GM21576 (cell line): Measurements from ENCODE around the gene PHLDA1.

Experiments used
- ATAC-seq: cut with Tn5 transposase; IDR thresholded peaks from one replicate; pipeline ENCODE4 v1.9.1; 2021; ENCODE audit warnings: mild to moderate bottlenecking, moderate library complexity; ENCODE audit not compliant: unreplicated experiment

Gene PHLDA1

DNA sequence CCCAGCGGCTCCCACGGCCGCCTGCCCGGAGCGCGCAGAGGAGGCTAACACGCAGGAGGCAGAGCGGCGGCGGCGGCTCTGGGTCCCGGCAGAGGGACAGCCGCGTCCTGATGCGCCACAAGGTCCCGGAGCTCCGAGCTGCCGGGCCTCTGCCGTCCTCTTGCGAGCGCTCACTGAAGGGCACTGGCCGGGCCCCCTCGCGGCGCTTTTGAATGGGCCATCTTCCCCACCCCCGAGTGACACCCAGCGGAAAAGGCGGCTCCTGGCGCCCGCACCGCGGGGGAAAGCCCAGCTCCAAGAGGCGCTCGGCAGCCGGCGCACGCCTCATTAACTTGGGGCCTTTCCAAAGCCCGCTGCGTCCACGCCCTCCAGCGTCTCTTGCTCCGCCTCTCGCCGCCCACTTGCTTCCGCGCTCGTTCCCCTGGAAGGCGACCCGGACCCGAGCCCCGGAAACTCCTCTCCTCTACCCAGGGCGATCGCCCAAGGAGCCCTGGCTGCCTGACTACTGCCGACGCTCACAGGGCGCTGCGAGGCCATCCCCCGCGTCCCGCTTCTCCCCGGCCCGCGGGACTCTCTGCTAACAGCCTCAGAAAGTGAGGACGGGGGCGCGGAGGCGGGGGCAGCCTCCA, at the start of gene PHLDA1:
Gene PHLDA1 (minus strand): TSS at position 363 of the 629 bp plus-strand sequence.
- ATAC-seq, result peak; percentile 83

- ATAC-seq, result no peak
Measured at GRCh38 chr12:76080729-76081415, 49.3 kb upstream of the PHLDA1 start.

- no peak for ATAC-seq
Measured at GRCh38 chr12:76080017-76080728, 48.6 kb upstream of the PHLDA1 start.

GRCh38 chr12:76078748-76079147, 47.2 kb upstream of the PHLDA1 start:
- ATAC-seq, result no peak

GRCh38 chr12:76075448-76075847, 43.9 kb upstream of the PHLDA1 start:
- no peak for ATAC-seq

DNA sequence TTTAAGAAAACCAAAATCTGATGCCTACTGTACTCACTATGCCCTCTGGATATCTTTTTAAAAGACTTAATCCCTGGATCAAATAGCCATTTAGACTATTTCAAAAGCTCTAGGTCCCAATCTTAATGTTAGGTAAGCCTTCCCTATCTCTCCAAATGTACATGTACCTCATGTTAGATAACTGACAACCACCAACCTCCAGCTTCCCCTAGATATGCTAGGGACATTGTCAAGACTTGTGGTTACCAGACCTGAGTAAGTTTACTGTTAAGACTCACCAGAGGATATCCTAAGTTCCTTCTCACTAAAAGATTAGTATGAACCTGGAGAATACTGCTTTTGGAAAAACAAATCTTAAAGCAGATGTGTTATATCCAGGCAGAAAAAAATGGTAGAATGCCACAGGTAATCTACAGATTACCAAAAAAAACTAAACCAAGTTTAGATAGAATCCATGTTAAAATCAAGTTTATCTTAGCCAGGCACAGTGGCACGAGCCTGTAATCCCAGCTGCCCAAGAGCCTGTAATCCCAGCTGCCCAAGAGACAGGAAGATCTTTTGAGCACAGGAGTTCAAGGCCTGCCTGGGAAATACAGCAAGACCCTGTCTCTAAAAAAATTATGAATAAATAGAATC, 43.2 kb upstream of the PHLDA1 start:
- no peak for ATAC-seq

- no peak for ATAC-seq
Measured at GRCh38 chr12:76073561-76073960, 42.0 kb upstream of the PHLDA1 start.

GRCh38 chr12:76072568-76072967, 41.0 kb upstream of the PHLDA1 start:
- ATAC-seq, result no peak

GRCh38 chr12:76069339-76069738, 37.8 kb upstream of the PHLDA1 start:
- no peak for ATAC-seq

DNA sequence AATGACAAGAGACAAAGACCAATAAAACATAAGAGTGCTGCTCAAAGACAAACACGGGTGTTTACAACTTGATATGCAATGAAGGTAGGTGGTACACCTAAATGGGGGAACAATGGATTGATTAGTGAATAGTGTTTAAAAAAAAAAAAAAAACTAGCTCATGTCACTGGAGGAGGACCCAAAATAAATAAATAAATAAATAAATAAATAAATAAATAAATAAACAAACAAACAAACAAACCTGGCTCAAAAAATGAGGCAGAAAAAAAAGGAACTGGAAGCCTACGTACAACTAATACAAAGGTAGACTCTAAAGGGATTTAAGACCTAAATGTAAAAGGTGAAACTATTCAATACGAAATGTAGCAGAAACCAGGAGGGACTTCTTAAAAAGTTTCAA, 34.3 kb upstream of the PHLDA1 start:
- ATAC-seq, result no peak

- ATAC-seq, result no peak
Measured at GRCh38 chr12:76064904-76065303, 33.3 kb upstream of the PHLDA1 start.

- no peak for ATAC-seq
Measured at GRCh38 chr12:76060111-76060510, 28.5 kb upstream of the PHLDA1 start.

GRCh38 chr12:76057326-76057725, 25.8 kb upstream of the PHLDA1 start:
- no peak for ATAC-seq

DNA sequence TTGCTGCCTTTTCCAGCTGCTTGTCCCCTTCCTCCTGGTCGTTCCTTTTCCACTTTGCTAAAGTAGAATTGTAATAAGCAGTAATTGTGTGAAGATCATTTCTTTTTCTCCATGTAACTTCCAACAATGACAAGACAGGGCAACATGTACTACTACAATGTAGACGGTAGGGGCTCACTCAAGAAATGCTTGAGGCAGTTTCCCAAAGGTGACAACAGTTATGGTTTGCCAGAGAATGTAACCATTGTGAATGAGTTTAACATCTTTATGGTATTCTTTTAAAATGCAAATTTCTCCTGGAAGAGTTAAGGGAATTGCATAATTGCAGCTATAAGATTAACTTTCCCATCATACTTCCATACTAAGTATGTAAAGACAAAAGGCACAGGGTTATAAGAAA, 23.8 kb upstream of the PHLDA1 start:
- ATAC-seq, result no peak

- no peak for ATAC-seq
Measured at GRCh38 chr12:76049575-76050251, 18.1 kb upstream of the PHLDA1 start.

DNA sequence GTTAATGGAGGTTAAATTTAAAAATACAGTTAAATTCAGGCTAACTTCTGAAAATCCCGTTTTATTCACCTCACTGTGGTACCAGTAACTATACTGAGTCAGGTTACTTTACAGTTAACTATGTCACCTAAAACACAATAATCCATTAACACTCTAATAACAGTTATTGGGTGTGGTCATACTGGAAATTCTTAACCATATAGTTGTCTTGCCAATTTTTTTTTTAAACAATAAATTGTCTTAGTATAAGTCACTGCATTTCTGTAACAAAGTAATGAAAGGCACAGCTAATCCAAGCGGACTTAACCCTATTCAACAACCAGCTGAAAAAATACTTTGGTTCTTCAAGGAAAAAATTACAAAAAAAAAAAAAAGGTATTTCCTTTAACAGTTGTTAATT, 16.2 kb upstream of the PHLDA1 start:
- ATAC-seq, result no peak

- no peak for ATAC-seq
Measured at GRCh38 chr12:76047060-76047459, 15.5 kb upstream of the PHLDA1 start.

DNA sequence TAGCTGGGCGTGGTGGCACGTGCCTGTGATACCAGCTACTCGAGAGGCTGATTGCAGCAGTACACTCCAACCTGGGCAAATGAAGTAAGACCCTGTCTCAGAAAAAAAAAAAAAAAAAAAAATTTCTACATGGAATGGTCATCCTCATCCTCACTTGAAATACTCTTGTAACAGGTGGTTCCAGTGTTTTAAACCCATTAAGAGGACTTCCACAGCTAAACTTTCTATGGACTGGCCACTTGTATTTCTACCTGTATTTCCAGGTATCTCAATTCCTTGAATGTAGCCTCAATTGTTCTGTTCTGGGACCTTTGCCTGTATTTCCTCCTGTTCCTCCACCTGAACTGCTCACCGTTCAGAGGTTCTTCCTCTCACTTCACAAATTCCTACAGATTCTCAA, 11.8 kb upstream of the PHLDA1 start:
- no peak for ATAC-seq

DNA sequence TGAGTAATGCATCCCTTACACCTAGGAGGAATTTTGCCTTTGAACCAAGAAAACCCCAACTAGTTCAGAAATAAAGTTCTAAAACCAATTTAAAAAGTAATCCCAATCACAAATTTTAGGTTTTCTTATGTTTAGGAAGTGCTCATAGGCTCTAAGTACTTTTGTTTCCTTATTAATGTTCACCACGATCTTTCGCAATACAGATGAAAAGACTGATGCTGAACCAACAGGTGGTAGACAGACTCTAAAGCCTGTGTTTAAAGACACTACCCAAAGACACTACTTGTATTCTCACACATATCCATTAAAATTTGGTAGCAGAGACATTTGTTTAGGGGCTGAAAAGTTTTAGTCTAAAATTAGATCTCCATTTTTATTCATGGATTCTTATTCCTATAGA, 10.6 kb upstream of the PHLDA1 start:
- ATAC-seq, result no peak

DNA sequence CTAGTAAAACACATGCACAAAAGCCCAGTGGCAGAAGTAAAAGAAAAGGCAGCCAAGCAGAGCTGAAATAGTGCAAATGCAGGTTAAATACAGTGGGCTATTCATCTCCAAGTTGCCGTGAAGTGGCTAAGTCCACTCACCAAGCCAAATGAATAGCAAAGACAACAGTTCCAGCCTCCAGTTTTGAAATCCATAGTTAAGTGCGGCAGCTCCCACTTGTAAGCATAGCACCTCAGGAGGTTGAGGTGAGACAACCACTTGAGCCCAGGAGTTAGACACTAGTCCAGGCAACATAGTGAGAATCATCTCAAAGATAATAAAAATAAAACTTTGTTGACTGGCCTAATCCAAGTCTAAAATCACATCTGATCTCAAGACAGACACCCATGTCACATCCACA, 9.8 kb upstream of the PHLDA1 start:
- ATAC-seq, result no peak

GRCh38 chr12:76040461-76040860, 8.9 kb upstream of the PHLDA1 start:
- no peak for ATAC-seq
